Ecto neural progenitor cell (in vitro differentiated cells): ENCODE data around the gene ZNF141.
"Not testable (repeated sequence)": the region's sequence is repeated elsewhere in the genome, so short reads cannot be mapped to it uniquely, and the experiment has no call there.

ENCODE experiments used
- DNase-seq: peaks from one replicate; pipeline ENCODE4 v3.0.0-alpha.2; 2018; ENCODE audit warnings: low spot score

The ZNF141 gene

GRCh38 chr4:337143-337931, at the start of gene ZNF141:
TSS of gene ZNF141 (plus strand) at chr4:337814. CDS start at chr4:337984, 170 bp downstream.
- peak; percentile 95 for DNase-seq

GRCh38 chr4:288891-289290, 48.7 kb upstream of the ZNF141 start:
- no peak for DNase-seq

GRCh38 chr4:294732-295131, 42.9 kb upstream of the ZNF141 start:
- DNase-seq = no peak

DNA sequence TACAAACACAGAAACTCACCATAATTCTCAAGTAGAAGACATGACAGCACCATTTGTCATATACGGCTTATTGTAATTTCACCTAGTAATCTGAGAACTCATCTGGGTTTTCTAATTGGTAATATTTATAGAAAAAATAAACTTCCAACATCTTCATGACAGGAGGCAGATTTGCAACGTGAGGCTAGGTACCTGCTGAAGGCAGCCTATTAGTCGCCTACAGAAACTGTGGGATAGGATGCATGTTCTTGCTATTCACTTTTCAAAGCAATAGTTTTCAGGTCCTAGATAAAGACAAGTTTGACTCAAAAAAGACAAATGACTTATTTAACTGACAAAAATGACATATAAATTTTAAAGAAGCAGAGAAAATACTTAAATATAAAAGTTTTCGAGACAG, 35.2 kb upstream of the ZNF141 start:
- DNase-seq = no peak

- DNase-seq = not testable (repeated sequence)
These were observed 33.1 kb upstream of the ZNF141 start for GRCh38 chr4:304516-304915.

GRCh38 chr4:304969-305680, 32.5 kb upstream of the ZNF141 start, which contains the start of gene ZNF732:
TSS of gene ZNF732 (minus strand) at chr4:305474. CDS start at chr4:305310, 164 bp downstream.
- DNase-seq = no peak

GRCh38 chr4:306551-306961, 31.1 kb upstream of the ZNF141 start:
- no peak for DNase-seq

GRCh38 chr4:309807-310206, 27.8 kb upstream of the ZNF141 start:
- no peak for DNase-seq

DNA sequence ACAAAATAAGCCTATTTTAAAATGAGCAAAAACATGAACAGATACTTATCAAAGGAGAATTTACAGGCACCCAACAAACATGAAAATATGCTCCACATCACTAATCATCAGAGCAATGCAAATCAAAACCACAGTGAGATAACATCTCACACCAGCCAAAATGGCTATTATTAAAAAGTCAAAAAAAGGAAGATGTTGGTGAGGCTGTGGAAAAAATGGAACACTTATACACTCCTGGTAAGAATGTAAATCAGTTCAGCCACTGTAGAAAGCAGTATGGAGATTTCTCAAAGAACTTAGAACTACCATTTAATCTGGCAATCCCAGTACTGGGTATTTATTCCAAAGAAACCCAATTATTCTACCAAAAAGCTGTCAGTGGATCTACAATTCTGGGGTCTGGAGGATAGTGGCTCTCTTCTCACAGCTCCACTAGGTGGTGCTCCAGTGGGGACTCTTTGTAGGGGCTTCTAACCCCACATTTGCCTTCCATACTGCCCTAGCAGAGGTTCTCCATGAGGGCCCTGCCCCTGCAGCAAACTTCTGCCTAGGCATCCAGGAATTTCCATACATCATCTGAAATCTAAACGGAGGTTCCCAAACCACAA, 23.2 kb upstream of the ZNF141 start:
- no peak for DNase-seq

DNA sequence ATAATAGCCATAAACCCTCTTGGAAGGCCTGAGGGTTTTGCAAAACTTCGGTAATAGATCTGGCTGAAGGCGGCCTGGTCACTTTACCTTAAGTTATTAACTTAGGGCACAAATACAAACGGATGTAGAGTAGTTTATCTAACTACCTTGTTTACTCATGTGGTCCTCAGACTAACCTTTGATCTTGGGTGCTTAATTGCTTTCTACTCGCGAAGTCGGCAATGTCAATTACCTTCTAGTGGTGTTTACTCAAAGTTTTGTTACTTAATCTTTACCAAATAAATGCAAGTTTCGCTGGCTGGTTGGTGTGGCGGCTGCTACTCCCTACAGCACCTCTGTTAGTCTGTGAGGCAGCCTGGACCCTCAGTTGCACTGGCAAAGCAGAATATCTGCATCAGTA, 8.9 kb upstream of the ZNF141 start:
- DNase-seq = no peak

- DNase-seq = no peak
These were observed 2.1 kb upstream of the ZNF141 start for GRCh38 chr4:335515-335914.

GRCh38 chr4:336099-336892, 1.3 kb upstream of the ZNF141 start:
- DNase-seq = peak; percentile 59

DNA sequence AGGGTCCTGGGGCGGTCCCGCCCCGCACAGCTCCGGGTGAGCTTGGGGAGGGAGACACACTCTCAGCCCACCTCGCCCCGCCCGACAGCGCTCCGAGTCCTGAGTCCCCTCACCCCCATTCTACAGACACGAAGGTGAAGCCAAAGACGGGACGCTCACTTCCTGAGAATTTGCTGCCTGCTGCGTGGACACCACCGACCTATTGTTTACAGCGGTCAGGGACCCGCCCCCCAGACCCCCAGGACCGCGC, 796 bp upstream of the ZNF141 start:
- no peak for DNase-seq

- DNase-seq = no peak
These were observed 531 bp downstream of the ZNF141 start for GRCh38 chr4:337932-338758.

DNA sequence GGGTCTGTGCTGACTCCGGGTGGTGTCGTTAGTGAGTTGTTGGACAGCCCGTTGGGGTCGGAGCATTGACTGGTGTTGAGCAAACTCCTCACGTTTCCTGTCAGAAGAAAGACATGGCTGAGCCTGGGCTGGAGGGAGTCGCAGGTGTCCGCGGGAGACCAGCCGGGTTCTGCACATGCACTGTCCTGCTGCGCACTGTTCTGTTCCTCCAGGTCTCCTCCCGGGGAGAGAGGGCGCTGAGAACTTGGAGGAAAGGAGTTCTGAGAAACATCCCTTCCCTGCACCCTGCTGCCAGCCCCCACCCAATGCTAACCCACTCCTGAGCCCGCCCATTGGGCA, 1.1 kb downstream of the ZNF141 start:
- DNase-seq = peak; percentile 48

DNA sequence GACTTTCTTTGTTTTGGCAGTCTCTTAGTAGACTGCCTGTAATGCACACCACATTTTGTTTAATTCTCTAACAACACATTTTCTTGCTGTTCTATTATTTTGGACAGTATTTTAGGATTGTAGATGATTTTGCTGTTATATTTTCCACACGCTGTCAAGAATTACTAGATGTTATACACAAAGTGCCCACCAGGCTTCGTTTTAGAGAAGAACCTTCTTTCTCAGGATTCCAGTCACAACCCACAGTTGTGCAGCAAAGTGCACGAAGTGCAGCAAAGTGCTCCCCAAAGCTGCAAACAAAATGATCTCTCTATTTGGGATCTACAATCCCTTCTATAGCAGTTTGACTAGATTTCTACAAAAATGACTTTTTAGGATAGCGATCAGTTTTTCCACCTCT, 2.4 kb downstream of the ZNF141 start:
- DNase-seq = no peak

- no peak for DNase-seq
These were observed 35.6 kb downstream of the ZNF141 start for GRCh38 chr4:373062-373839.

DNA sequence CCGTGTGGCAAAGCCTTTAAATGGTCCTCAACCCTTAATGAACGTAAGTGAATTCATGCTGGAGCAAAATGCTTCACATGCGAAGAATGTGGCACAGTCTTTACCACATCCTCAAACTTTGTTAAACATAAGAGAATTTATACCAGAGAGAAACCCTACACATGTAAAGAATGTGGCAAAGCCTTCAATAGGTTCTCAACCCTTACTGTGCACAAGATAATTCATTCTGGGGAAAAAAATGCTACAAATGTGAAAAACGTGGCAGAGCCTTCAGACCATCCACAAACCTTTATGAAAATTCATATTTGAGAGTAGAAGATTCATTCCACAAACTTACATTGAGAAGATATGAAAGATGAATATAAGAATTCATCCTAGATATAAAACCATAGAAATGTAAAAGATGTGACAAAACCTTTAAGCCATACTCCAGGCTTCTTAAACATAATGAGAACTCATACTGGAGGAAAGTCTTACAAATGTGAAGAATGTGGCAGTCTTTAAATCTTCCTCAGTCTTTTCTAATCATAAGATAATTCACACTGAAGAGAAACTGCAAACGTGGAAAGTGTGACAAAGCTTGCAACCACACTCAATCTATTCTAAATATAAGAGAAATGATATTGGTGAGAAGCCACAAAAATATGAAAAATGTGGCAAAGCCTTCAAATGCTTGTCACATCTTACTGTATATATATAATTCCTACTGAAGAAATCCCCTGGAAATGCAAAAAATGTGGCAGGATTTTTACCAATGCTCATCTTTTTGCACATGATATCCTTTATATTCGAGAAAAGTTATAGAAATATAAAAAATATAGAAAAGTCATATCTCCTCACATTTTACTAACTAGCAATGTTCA, 36.9 kb downstream of the ZNF141 start:
- DNase-seq = no peak

DNA sequence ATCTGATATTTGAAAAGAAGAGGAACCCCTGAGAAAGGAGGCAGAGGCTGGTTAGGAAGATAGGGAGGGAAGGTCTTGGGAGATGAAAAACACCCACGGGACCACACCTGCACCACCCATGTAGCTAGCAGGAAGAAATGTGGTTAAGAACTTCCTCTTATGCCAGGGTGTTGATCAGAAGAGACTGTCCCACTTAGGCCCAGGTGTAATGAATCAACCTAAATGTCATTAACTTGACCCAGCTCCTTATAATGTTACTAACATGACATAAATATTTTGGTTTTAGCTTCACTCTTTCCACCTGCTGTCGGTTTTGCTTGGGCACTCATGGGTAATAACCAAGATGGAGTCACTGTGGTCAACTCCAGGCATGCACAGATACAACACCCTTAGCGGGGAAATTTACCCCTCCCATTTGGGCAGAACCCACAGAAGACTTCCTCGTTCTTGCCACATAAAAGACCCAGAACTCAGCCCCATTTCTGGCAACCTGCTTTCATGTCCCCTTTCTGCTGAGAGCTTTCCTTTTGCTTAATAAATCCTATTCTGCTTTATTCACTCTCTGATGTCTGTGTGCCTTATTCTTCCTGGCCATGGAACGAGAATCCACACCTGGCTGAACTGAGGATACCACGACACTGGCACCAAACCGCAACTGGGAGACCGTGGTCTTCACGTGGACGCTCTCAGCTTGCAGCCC, 46.8 kb downstream of the ZNF141 start:
- DNase-seq = no peak
